ENCODE measurements around the gene UNCX.
"Not testable (repeated sequence)": the region's sequence is repeated elsewhere in the genome, so short reads cannot be mapped to it uniquely, and the experiment has no call there.

The UNCX gene

DNA sequence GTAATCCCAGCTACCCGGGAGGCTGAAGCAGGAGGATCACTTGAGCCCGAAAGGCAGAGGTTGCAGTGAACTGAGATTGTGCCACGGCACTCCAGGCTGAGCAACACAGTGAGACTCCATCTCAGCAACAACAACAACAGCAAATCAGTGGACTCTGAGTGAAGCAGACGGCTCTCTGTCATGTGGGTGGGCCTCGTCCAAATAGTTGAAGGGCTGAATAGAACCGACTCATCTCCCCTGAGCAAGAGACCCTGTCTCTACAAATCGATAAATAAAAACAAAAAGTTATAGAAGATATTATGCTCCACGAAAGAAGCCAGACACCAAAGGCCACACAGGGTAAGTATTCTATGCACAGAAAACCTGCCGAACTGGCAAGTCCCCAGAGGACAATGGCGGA, 45.9 kb downstream of the UNCX start:
- DNase-seq (ENCODE audit: low read depth in 2 of 2), result no peak

DNA sequence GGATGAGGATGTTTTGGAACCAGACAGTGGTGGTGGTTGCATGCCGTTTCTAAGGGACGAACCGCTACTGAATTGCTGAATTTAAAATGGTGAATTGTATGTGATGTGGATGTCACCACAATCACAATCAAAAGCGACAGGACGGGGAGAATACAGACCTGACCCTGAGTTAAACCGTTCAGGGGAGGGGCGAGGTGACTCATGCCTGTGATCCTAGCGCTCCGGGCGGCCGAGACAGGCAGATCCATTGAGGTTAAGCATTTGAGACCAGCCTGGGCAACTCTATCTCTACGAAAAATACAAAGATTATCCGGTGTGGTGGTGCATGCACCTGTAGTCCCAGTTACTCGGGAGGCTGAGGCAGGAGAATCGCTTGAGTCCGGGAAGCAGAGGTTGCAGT, 46.4 kb downstream of the UNCX start:
- DNase-seq (ENCODE audit: low read depth in 2 of 2), result no peak

DNA sequence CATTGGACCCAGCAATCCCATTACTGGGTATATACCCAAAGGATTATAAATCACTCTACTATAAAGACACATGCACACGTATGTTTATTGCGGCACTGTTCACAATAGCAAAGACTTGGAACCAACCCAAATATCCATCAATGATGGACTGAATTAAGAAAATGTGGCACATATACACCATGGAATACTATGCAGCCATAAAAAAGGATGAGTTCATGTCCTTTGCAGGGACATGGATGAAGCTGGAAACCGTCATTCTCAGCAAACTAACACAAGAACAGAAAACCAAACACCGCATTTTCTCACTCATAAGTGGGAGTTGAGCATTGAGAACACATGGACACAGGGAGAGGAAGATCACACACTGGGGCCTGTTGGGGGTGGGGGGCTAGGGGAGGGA, 47.2 kb downstream of the UNCX start:
- not testable (repeated sequence) for DNase-seq (ENCODE audit: low read depth in 2 of 2)

DNA sequence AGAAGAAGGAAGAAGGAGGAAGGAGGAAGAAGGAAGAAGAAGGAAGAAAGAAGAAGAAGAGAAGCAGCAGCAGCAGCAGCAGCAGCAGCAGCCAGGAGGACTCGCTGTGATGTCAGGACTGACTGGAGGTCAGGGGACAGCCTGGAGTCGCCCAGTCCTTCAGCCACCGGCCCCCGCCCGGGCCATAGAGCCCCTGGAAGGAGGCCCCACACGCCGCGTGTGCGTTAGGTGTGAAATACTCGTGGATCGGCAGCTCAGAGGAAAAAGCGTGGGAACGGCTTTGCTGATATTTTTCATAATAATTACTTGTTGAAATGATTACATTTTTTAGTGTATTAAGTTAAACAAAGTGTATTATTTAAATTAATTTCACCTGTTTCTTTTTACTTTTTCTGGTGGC, 48.4 kb downstream of the UNCX start:
- no peak for DNase-seq (ENCODE audit: low read depth in 2 of 2)

DNA sequence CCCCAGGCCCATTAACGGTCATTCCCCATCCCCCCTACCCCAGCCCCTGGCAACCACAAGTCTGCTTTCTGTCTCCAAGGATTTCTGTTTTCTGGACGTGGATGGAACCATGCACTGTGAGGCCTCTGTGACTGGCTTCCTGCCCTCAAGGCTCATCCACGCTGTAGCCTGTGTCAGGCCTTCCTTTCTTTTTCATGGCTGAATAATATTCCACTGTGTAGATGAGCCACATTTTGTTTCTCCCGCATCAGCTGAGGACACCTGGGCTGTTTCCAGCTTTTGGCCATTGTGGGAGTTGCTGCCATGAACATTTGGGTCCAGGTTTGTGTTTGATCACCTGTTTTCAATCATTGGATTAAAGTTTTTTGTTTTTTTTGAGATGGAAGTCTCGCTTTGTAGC, 50.0 kb downstream of the UNCX start:
- no peak for DNase-seq (ENCODE audit: low read depth in 2 of 2)

DNA sequence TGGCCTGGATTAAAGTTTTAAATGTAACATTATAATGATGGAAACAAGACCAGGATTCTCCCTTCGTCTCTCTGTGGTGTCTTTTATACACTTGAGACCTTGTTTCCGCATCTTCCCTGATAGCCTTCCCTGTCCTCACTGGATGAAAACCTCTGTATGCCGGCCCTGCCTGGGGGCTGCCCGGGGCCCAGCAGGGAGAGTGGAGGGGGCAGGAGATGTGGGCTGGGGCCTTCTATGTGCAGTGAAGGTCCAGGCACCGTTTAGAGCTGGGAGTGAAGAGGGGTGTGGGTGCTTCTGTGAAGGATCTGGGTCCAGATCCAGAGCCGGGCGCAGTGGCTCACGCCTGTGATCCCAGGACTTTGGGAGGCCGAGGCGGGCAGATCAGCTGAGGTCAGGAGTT, 50.7 kb downstream of the UNCX start:
- no peak for DNase-seq (ENCODE audit: low read depth in 2 of 2)

DNA sequence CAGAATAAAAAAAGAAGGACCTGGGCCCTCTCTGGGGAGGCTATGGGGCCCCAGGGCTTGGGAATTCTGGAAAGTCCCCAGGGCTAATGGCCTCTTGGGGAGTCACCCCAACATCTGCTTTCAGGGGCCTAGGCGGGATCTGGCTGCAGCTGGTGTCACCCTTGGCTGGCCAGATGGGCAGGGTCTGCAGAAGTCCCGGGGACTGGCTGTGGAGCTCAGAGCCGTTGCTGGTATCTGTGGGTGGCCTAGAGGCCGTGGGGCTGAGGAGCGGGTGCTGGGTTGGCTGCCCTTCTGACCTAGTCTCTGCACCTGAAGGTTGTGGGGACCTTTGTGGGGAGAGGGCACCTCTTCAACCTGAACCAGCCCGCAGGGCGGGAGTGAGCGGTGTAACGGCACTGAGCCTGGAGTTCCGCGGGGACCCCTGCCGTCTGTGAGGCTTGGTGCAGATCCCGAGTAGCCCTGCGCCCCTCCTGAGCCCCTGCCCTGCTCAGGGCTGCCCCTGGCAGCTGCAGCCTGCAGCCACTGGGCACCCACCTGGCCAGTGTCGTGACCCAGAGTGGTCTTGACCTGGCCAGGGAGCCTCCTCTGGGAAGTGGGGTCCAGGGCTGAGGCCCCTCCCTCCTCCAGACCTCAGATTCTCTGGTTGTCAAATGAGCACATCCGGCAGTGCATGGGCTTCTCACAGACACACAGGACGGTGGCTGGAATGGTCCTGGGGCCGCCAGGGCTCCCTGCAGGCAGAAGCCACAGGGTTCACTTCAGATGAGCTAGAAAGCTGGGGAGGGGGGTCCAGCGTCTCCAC, 51.5 kb downstream of the UNCX start:
- DNase-seq (ENCODE audit: low read depth in 2 of 2), result no peak

DNA sequence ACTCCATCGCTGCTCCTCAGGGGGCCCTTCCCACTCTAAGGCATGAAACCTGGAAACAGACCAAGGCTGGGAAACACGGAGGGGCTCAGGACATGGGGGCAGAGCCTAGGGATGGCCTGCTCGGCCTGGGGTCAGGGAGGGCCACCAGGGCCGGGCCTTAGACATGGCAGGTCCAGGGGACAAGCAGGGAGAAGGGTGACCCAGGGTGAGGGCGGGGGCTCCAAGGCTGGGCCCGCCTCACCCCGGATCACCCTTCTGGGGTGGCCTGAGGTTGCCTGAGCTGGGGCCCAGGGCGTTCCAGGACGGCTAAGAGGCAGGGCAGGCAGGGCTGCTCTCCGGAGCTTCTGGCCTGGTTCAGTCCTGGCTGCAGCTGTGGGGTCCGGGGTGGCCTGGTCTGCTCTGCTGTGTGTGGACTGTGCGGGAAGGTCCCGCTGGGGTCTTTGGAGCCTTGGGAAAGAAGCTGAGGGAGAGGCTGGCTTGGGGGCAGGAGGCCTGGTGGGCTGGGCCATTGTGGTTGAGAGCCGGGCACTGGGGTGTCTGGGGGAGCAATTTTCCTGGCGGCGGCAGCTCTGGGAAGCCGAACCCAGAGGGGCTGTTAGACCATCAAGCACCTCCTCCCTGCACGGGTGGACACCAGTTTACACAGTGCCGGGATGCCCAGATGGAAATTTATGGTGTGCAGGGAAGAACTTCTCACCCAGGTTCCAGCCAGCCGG, 52.2 kb downstream of the UNCX start:
- no peak for DNase-seq (ENCODE audit: low read depth in 2 of 2)

DNA sequence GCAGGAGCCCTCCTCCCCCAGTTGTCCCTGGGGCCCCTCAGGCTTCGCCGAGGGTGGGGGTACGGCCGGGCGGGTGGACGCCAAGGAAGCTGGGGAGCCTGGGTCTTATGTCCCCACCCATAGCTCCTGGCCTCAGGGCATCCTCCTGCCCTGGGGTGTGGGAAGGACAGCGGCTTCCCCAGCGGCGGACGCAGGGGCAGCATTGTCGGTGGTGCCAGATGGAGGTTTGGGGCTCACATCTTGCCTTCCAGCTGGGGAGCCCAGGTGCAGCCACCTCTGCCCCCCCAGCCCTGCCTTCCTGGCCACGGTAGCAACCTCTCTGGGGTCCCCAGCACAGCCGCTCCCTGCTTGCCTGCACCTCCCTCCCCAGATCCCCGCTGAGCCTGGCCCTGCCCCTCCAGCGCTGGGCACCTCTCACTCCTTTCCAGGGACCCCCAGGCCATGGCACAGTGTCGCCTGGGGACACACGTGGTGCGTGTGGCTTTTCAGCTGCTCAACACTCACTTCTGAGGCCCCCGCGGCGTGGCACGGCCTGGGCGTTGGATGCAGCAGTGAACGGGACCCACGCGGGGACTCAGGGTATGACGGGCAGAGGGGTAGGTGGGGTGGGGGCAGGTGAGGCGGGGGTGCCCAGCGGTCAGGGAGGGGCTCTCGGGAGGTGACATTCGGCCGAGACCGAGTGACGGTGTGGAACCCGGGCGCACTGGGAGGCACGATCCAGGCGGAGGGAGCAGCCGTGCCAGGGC, 53.1 kb downstream of the UNCX start:
- DNase-seq (ENCODE audit: low read depth in 2 of 2), result no peak

Data from stimulated activated CD8-positive, alpha-beta memory T cell treated with anti-CD3 and anti-CD28 coated beads, Interleukin-2, amount 100 ng/mL, for 1 hour (primary cell).